Measurements from ENCODE around the gene ECD.

DNA sequence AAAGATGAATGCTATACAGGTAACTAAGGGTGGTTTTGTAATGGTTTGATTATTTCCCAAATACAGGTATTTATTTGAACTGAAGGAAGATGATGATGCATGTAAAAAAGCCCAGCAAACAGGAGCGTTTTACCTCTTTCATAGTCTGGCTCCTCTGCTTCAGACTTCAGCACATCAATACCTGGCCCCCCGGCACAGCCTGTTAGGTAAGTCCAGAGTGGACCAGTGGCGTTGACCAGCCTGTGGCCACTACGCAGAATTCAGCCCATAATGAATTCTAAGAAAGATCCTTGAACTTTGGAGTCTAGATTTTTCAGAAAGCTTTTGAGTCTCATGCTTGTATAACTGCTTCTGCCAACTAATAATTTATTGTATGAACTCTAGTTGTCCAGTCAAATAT is 47.9 kb downstream of the ECD start:
- TF ChIP-seq, protein P1, sequence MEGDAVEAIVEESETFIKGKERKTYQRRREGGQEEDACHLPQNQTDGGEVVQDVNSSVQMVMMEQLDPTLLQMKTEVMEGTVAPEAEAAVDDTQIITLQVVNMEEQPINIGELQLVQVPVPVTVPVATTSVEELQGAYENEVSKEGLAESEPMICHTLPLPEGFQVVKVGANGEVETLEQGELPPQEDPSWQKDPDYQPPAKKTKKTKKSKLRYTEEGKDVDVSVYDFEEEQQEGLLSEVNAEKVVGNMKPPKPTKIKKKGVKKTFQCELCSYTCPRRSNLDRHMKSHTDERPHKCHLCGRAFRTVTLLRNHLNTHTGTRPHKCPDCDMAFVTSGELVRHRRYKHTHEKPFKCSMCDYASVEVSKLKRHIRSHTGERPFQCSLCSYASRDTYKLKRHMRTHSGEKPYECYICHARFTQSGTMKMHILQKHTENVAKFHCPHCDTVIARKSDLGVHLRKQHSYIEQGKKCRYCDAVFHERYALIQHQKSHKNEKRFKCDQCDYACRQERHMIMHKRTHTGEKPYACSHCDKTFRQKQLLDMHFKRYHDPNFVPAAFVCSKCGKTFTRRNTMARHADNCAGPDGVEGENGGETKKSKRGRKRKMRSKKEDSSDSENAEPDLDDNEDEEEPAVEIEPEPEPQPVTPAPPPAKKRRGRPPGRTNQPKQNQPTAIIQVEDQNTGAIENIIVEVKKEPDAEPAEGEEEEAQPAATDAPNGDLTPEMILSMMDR (optimal IDR thresholded peaks at IDR 0.05 in 1 of 3, IDR thresholded peaks at IDR 0.05 in 1 of 3, conservative IDR thresholded peaks at IDR 0.05 in 1 of 3; ENCODE audit: extremely low read depth in 1 of 3, insufficient read depth in 2 of 3, low read length in 3 of 3) = no peak
- TF ChIP-seq EZH2 (IDR thresholded peaks at IDR 0.05; ENCODE audit: low read length) = no peak

All from keratinocyte (primary cell).